Activated T-cell treated with anti-CD3 and anti-CD28 coated beads, Interleukin-2, amount 50 U/mL, for 48 hours (primary cell): ENCODE measurements around the gene CD38.

Experiments used
- DNase-seq, 2 experiments: peaks; one replicate each; pipeline ENCODE4 v3.0.0-alpha.2; 2020

CD38 gene

DNA sequence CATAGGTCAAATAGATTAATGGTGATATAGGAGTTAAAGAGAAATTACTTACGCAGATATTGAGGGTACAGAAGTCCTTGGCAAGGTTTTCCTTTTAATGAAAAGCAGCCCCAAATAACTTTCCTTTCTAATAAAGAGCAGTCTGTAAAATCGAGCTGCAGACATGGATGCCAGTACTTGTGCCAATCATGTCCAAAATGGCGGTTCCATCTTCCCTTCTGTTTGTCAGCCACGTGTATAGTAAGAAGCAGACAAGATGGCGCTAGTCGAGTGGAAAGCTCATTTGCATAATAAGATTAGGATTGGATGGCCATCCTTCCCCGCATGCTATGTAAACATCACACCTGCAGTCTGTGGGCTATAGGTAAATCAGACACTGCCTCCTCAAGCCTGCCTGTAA, 92.0 kb downstream of the CD38 start:
- no peak for DNase-seq

DNA sequence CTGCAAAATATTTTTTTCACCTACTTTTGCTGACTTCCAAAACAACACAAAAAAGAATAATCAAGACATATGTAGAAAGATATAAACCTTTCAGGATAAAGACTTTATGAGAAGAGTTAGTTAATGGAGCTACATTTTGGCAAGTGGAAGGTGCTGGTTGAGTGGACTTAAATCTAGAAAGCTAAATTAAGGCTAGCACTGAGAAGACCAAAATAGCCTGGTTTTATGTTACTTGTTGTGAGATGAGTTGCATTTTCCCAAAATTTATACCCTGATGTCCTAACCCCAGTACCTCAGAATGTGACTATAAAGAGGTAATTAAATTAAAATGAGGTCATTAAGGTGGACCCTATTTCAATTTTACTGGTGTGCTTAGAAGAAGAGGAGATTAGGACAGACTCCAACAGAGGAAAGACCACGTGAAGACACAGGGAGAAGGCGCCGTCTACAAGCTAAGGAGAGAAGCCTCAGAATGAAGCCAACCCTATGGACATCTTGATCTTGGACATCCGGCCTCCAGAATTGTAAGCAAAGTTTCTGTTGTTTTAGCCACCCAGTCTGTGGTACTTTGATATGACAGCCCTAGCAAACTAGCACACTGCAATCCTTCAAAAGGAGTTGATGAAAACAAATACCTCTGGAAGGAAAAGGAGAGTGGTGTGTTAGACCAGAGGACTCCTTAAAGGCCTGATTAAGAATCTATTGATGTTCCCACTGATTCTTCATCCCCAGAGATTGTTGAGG, 93.0 kb downstream of the CD38 start:
- DNase-seq, result no peak

GRCh38 chr4:15873117-15873516, 95.0 kb downstream of the CD38 start:
- DNase-seq, result no peak

DNA sequence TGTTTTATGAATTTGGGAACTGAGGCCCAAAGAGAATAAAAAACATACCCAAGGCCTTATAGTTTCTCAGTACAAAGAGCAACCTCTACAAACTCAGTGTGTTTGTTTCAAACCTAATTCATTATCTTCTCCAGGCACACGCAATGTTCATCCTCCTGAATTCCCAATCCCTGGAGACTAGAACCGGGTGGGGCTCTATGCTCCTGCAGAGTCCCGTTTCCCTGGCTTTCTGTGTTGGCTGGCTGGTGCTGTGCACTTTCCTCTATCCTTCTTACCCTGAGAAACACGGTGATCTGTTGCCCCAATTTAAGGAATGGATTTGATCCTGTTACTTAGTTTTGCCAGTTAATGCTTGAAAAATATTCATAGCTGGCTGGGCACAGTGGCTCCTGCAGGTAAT, 96.5 kb downstream of the CD38 start:
- DNase-seq, result no peak

GRCh38 chr4:15875663-15876460, 97.7 kb downstream of the CD38 start:
- no peak for DNase-seq

DNA sequence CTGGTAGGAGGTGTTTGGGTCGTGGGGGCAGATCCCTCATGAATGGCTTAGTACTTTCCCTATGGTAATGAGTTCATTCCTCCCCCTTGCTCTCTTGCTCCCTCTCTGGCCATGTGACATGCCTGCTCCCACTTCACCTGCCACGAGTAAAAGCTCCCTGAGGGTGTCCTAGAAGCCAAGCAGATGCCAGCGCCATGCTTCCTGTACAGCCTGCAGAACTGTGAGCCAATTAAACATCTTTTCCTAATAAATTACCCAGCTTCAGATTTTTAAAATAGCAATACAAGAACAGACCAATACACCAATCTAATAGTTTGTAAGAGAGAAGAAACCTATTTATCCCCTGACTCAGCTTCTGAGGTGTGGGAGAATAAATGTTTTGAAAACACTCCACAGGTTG, 99.9 kb downstream of the CD38 start:
- no peak for DNase-seq

GRCh38 chr4:15881820-15882219, 103.7 kb downstream of the CD38 start:
- no peak for DNase-seq

DNA sequence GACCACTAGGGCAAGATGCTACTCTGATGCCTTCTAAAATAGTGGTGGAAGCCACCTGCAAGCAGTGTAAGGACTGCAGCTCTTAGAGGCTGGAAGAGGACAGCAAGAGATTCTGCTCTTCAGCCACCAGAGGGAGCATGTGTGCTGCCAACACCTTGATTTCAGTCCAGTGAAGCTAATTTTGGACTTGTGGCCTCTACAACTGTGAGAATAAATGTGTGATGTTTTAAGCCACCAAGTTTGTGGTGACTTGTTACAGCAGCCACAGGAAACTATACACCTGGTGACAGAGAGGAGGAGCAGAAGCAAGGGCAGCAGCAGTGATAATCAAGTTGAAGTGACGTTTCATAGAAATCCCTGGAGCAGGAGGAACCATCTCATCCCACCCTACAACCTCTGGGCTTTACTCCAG, 104.6 kb downstream of the CD38 start:
- peak; percentile 50 to 60 for DNase-seq

DNA sequence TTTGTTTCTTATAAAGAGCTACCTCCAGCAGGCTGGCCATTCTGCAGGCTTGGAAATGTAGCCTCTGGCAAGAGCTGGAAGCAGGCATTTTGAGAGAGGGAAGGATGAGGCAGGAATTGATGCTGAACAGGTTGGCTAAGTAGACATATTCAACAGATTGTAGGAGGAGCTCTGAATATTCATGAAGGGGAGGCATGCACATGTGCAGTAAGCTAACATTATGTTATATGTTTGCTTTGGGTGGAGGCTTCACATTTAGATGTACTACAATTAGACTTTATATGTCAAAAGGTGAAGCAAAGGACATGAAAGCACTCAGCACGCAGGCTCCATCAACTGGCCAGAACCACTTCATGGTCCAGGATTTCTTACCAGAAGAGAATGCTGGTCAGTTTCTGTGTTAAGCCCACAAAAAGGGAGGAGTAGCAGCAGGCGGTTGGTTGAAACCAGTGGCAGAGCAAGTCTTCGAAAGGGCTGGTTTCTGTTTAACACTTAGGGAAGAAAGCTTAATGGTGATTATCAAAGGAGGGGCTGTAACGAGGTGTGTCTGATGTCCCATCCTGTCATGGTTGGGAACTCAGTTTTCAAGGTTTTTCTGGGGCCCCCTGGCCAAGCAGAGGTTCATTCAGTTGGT, 105.6 kb downstream of the CD38 start:
- DNase-seq, result no peak

- DNase-seq, result no peak
Observed at GRCh38 chr4:15884666-15885065, 106.5 kb downstream of the CD38 start.

DNA sequence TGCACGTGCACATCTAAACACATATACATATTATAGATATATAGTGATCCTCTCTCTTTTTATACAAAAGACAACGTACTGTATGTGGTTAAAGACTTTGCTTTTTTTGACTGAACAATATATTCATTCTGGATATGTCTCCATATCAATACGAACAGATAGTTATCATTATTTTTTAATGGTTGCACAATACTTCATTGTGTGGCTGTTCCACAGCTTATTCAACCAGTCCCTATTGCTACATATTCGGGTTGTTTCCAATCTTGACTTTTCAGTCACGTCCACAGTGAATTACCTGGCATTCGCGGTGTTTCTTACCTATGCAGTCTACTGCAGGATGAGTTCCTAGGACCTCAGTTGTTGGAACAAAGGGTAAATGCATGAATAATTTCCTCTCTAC, 107.3 kb downstream of the CD38 start:
- no peak for DNase-seq

- peak in 1 of 2 experiments; percentile 26 for DNase-seq
Observed at GRCh38 chr4:15888515-15888914, 110.4 kb downstream of the CD38 start.

- DNase-seq, result no peak
Observed at GRCh38 chr4:15890246-15890829, 112.2 kb downstream of the CD38 start.

- no peak for DNase-seq
Observed at GRCh38 chr4:15891312-15891711, 113.2 kb downstream of the CD38 start.

GRCh38 chr4:15893962-15894361, 115.8 kb downstream of the CD38 start:
- DNase-seq, result no peak

DNA sequence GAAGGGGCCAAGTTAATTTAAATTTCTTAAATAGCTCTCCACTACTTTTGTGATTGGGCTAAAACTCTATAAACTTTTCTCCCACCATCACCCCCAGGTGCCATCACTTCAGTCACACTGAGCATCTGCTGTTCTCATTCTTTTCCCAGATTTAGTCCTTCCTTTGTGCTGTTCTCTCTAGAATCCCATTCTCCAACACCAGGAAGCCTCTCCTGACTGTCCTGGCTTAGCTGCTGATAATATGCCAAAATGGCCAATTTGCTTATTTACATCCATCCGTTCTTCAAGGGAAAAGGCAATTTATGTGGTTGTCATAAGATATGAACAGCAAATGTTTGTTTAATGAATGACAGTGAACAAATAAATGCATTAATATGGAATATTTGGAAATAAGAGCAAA, 116.3 kb downstream of the CD38 start:
- no peak for DNase-seq

- no peak for DNase-seq
Observed at GRCh38 chr4:15894921-15895916, 117.1 kb downstream of the CD38 start.

DNA sequence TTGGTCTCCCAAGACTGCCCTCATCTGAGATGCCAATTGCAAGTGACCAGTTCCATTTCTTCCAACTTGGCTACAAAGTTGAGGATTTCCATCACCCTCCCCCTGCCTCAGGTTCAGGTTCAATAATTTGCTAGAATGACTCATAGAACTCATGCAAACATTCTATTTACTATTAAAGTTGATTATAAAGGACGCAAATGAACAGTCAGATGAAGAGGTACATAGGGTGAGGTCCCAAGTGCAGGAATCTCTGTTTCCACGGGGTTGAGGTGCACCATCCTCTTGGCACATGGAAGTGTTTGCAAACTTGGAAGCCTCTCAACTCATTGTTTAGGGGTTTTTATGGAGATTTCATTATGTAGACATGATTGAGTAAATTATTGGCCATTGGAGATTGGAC, 119.4 kb downstream of the CD38 start:
- no peak for DNase-seq

DNA sequence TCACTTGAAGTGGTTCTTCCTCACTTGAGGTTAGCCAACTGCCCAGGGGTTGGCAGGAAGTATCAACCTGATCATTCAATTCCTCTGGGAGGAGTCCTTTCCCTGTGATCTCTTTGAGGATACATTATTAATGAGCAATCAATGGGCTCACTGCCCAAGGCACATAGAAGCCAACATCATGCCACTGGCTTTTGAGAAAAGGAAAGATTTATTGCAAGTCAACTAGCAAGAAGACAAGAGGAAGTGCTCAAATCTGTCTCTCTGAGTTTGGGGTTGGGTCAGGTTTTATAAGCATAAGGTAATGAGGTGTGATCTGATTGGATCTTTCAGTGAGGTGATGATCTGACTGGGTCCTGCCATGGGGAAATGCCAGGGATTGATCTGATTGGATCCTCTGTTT, 120.8 kb downstream of the CD38 start:
- DNase-seq, result no peak

DNA sequence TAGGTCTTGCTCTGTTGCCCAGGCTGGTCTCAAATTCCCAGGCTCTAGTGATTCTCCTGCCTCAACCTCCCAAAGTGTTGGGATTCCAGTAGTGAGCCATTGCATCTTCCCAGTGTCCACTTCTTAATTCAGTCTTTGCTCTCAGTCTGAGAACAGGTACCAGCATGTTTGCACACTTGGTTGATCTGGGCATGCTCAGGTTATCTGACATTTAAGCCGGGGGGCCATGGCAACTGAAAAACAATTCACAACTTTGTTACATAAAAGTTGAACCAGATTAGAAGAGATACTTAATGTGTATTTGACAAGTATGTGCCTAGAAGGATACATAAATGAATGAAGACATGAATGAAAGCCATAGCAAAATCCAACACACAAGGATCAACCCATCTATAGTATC, 121.4 kb downstream of the CD38 start:
- DNase-seq, result no peak

GRCh38 chr4:15901007-15901406, 122.9 kb downstream of the CD38 start:
- DNase-seq, result no peak

DNA sequence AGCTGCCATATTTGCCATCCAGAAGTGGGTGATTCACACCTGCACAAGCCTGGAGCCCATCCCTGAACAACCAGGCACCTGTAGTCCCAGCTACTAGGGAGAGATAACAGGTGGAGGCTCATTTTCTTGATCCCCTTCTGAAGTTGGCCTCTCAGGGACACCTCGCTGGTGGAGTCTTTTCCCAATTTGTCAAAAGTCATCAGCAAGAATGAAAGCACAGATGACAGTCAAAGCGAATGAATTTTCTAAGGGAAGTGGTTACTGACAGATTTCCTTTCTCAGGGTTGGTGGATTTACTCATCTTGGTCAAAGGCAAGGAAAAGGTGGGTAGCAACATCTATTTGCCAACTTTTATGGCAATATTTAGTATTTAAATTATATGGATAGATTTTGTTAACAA, 123.9 kb downstream of the CD38 start:
- peak in 1 of 2 experiments; percentile 38 for DNase-seq
